HG02840 (cell line): ENCODE data around the gene NPIPA8.
"Not testable (repeated sequence)": the region's sequence is repeated elsewhere in the genome, so short reads cannot be mapped to it uniquely, and the experiment has no call there.

Source experiments
- ATAC-seq: cut with Tn5 transposase; IDR thresholded peaks from one replicate; pipeline ENCODE4 v1.9.1; 2021; ENCODE audit warnings: mild to moderate bottlenecking, moderate library complexity, moderate number of reproducible peaks; ENCODE audit not compliant: unreplicated experiment, low FRiP score

The NPIPA8 gene

DNA sequence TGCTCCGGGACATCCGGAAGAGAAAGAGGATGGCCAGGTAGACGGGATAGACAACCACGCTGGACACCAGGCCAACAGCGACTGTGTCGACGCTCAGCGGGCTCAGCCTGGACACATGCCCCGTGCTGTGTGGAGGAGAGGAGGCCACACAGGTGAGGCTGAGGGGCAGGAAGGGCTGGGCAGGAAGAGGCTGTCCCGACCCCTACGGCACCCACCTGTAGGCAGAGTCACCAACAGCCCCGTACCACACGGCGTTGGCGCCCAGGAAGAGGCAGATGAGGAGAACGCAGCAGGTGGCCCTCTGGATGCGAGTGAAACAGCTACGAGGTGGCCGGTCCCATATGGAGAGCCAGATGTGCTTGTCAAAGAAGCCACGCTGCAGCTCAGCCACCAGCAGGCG lies at the start of gene NPIPA8:
Gene NPIPA8, minus strand, starts transcription at position 101 of the 400 bp plus-strand sequence. CDS start 4,074 bp downstream, outside the sequence.
- not testable (repeated sequence) for ATAC-seq

DNA sequence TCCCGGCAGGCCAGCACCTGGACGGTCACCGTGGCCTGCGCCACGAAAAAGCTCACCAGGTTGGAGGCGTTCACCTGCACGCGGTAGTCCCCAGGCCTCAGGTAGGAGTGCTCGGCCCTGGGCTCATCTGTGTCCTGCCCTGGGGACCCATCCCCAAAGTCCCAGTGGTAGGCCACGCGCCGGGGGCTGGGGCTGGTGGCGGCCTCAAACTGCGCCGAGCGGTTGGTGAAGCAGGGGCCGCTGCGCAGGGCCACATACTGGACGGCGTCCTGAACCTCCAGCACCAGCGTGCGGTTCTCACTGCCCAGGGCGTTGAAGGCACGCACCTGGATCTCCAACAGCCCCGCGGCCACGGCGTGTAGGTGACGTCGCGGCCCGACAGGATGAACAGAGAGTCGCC lies 48.7 kb upstream of the NPIPA8 start:
- ATAC-seq: not testable (repeated sequence)

GRCh38 chr16:18384869-18385268 lies 48.3 kb upstream of the NPIPA8 start:
- ATAC-seq: not testable (repeated sequence)

DNA sequence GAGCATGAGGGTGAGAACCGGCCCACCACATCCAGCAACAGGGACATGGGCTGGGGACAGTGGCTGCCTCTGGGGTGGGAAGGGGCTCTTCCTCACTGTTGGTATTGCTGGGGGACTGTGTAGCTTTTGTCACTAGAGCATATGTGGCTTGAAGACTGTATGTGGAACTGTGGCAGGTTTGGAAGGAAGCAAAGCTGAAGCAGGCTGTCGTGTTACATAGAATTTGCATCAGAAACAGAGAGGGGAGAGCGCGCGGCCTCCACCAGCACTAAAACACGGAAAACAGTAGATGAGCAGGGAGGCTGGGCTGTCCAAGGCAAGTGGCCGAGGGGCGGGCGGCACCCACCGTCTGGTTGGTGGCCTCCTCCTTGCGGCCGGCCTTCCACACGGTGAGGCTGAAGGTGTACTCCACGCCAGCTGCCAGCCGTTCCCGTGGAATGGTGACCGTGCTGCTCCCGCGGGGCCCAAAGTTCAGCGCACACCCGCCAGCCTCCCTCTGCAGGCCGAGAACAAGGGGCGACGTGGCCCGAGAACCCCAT lies 47.6 kb upstream of the NPIPA8 start:
- ATAC-seq: not testable (repeated sequence)

GRCh38 chr16:18382696-18383095 lies 46.2 kb upstream of the NPIPA8 start:
- not testable (repeated sequence) for ATAC-seq

DNA sequence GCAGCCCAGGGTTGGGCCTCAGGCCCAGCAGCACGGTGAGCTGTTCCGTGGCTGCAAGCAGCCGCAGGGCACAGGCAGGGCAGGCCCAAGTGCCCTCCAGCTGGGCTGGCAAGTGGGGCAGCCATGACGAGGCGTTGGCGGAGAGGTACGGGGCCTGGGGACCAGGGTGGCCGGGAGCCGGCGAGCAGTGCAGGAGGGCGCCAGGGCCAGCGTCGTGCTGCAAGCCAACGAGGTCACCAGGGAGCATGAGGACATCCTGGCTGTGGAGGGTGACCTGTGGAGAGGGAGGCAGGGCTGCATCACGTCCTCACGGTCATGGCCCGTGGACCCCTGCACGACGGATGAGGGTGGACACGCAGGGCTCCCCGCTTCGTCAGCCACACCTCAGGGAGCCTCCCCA lies 11.2 kb upstream of the NPIPA8 start:
- not testable (repeated sequence) for ATAC-seq

- ATAC-seq: not testable (repeated sequence)
These were observed 10.5 kb upstream of the NPIPA8 start for GRCh38 chr16:18346993-18347392.

- not testable (repeated sequence) for ATAC-seq
These were observed 8.1 kb upstream of the NPIPA8 start for GRCh38 chr16:18344634-18345033.

- ATAC-seq: not testable (repeated sequence)
These were observed 5.5 kb upstream of the NPIPA8 start for GRCh38 chr16:18341986-18342385.

GRCh38 chr16:18341417-18341960 lies 5.0 kb upstream of the NPIPA8 start:
- ATAC-seq: not testable (repeated sequence)

DNA sequence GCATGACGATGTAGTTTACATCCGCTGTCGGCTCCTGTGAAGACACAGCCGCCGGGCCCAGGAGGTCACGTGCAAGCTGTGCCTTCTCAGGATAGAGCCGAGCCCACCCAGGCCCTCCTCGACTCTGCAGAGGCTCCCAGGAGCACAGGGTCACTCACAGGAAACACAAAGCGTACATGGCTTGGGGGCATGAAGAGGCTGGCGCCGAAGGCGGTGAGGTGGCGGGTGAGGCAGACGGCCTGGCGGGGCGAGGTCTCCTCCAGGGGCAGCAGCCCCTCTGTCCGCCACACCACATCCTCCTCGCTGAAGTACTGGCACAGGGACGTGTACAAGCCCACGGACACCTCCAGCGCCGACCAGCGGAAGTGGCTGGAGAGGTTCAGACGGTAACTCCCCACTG lies 2.7 kb upstream of the NPIPA8 start:
- ATAC-seq: not testable (repeated sequence)

DNA sequence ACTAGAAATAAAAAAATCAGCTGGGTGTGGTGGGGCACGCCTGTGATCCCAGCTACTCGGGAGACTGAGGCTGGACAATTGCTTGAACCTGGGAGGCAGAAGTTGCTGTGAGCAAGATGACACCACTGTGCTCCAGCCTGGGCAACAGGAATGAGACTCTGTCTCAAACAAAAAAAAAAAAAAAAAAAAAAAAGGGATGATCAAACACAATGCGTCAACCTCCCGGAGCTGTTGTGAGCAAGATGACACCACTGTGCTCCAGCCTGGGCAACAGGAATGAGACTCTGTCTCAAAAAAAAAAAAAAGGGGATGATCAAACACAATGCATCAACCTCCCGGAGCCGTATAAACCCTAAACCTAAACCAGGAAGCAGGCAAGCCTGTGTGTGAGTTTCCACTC lies 24.7 kb downstream of the NPIPA8 start:
- ATAC-seq: not testable (repeated sequence)

- not testable (repeated sequence) for ATAC-seq
These were observed 27.4 kb downstream of the NPIPA8 start for GRCh38 chr16:18309159-18309558.

- ATAC-seq: not testable (repeated sequence)
These were observed 29.3 kb downstream of the NPIPA8 start for GRCh38 chr16:18307241-18307640.

DNA sequence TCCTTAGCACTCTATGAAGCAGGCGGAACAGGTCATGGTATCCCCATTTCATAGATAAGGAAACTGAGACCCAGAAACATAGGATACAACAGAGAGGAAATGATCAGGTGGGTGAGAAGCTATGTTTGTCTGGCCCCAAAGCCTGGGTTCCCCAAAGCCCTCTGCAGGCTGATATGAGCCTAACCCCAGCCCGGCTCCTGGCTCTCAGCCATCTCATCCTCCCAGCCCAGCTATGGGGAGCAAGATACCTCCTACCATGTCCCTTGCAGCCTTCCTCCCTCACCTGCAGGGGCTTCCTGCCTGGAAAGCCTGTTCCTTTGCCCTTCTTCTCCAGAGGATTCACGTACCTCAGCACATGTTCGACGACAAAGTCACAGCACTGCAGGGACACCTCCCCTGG lies 30.5 kb downstream of the NPIPA8 start:
- ATAC-seq: not testable (repeated sequence)

- not testable (repeated sequence) for ATAC-seq
These were observed 33.4 kb downstream of the NPIPA8 start for GRCh38 chr16:18303059-18303706.

DNA sequence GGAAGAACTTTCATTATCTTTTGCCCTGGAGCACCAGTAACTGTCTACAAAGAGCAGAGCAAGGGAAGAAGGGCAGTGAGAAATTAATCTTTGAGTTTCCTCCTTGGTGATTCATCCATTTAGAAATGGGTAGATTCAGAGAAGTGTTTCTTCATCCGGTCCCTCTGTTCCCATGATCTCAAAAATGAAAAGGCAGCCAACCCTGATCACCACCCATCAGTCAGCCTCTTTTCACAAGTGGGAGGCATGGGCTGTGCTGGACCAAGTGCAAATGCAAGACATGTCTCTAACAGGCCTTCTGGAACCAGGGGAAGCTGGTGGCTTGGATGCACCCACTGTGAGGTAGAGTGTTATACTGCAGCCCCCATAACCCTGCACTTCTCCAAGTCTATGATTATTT lies 38.8 kb downstream of the NPIPA8 start:
- not testable (repeated sequence) for ATAC-seq

DNA sequence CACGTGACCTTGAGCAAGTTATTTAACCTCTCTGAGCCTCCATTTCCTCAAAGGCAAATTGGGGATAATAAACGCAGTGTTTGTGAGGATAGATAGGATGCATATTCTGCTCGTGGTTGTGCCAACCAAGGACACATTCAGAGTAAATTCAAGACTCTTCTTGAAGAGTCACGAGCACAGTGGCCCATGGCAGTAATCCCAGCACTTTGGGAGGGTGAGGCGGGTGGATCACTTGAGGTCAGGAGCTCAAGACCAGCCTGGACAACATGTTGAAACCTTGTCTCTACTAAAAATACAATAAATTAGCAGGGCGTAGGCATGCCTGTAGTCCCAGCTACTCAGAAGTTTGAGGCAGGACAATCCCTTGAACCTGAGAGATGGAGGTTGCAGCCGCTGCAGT lies 39.6 kb downstream of the NPIPA8 start:
- ATAC-seq: not testable (repeated sequence)

DNA sequence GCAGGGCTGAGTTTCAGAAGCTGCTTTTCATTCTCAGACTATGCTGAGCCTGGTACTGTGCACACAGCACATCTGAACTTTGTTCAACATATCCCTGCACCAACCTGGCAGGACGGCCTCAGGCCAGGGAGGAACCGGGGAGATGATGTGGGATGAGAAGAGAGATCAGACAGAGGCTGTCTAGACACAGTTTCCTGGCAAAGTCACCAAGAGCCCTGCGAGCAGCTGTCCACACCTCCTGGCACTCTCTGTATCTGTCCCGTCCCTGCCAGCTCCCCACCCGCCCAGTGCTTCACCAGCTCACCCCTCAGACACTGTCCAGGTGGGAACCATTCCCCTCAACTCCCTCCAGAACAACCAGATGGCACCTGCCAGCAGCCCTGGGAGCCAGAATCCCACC lies 42.2 kb downstream of the NPIPA8 start:
- not testable (repeated sequence) for ATAC-seq

DNA sequence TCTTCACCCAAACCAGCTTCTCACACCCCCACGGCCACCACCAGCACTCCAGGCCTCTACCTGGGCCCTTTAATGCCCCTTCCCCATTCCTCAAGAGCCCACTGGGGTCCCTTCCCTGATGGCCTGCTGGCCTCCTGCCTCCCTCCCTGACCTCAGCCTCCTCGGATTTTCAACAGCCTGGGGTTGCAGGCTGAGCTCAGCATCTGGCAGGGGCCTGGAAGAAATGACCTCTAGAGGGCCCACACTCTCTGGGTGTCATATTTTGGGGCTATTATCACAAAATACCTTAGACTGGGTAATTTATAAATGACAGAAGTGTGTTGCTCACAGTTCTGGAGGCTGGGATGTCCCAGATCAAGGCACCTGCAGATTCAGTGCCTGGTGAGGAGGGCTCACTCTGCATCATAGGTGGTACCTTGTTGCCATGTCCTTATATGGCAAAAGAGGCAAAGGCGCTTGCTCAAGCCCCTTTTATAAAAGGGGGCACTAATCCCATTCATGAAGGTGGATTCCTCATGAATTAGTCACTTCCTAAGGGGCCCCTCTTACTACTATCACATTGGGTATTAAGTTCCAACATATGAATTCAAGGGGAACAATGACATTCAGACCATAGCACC lies 43.1 kb downstream of the NPIPA8 start:
- not testable (repeated sequence) for ATAC-seq

DNA sequence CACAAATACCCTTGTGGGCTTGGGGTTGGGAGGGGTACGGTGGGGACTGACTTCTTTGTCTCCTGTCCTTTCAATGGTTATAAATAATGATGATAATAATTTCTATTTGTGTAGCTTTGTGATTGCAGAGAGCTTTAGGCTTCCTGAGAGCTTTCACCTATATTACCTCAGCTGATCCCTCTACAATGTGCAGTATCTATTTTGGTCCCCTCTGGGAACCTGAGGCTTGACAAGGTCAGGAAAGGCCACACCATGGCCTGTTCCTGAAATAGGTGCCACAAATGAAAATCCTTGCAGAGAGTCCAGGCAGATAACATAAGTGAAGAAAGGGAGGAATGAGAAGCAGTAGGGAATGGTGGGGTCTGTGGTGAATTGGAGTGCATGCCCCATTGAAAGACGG lies 45.6 kb downstream of the NPIPA8 start:
- not testable (repeated sequence) for ATAC-seq
